Measurements from ENCODE around the gene INTS11. TPM values are rescaled to one million over a fixed set of nuclear protein-coding genes. Genes with fewer than 3 reads are reported as not detected.

Gene INTS11
- total RNA-seq, 1 donor from 2014 or later = 94.2 TPM

- Histone ChIP-seq H3K27me3 (ENCODE audit: control insufficient read depth, insufficient read depth, low read length) (no peaks in the 10 kb centered on the region), H3K4me3 (ENCODE audit: low read depth, low read length) (no peak overlapping the region), H3K36me3 (ENCODE audit: control insufficient read depth, insufficient read depth, low read length) (peaks cover 4% of the 10 kb centered on the region)
- TF ChIP-seq CTCF (IDR thresholded peaks at IDR 0.05; ENCODE audit: insufficient read depth, low read length, poor library complexity, severe bottlenecking) = no peak
- no peak for DNase-seq (ENCODE audit: low read depth)
These were observed 10.2 kb downstream of the INTS11 start for GRCh38 chr1:1314237-1314586.

- DNase-seq (ENCODE audit: low read depth) = no peak
- no peaks in the 10 kb centered on the region for H3K27me3 ChIP-seq (ENCODE audit: control insufficient read depth, insufficient read depth, low read length)
- TF ChIP-seq CTCF (IDR thresholded peaks at IDR 0.05; ENCODE audit: insufficient read depth, low read length, poor library complexity, severe bottlenecking) = no peak
- H3K36me3 ChIP-seq (ENCODE audit: control insufficient read depth, insufficient read depth, low read length) = peaks cover 4% of the 10 kb centered on the region
- H3K4me3 ChIP-seq (ENCODE audit: low read depth, low read length) = no peak overlapping the region
These were observed 10.8 kb downstream of the INTS11 start for GRCh38 chr1:1313500-1314236.

- DNase-seq (ENCODE audit: low read depth) = no peak
- Histone ChIP-seq H3K36me3 (ENCODE audit: control insufficient read depth, insufficient read depth, low read length) (peaks cover 4% of the 10 kb centered on the region), H3K27me3 (ENCODE audit: control insufficient read depth, insufficient read depth, low read length) (no peaks in the 10 kb centered on the region), H3K4me3 (ENCODE audit: low read depth, low read length) (no peak overlapping the region)
- TF ChIP-seq CTCF (IDR thresholded peaks at IDR 0.05; ENCODE audit: insufficient read depth, low read length, poor library complexity, severe bottlenecking) = no peak
These were observed 11.8 kb downstream of the INTS11 start for GRCh38 chr1:1312450-1313314.

- Histone ChIP-seq H3K4me3 (ENCODE audit: low read depth, low read length) (no peak overlapping the region), H3K36me3 (ENCODE audit: control insufficient read depth, insufficient read depth, low read length) (peaks cover 4% of the 10 kb centered on the region), H3K27me3 (ENCODE audit: control insufficient read depth, insufficient read depth, low read length) (no peaks in the 10 kb centered on the region)
- TF ChIP-seq CTCF (IDR thresholded peaks at IDR 0.05; ENCODE audit: insufficient read depth, low read length, poor library complexity, severe bottlenecking) = no peak
- DNase-seq (ENCODE audit: low read depth) = no peak
These were observed 13.1 kb downstream of the INTS11 start for GRCh38 chr1:1311107-1312104.

- no peak for DNase-seq (ENCODE audit: low read depth)
- H3K27me3 ChIP-seq (ENCODE audit: control insufficient read depth, insufficient read depth, low read length) = no peaks in the 10 kb centered on the region
- H3K4me3 ChIP-seq (ENCODE audit: low read depth, low read length) = no peak overlapping the region
- TF ChIP-seq CTCF (IDR thresholded peaks at IDR 0.05; ENCODE audit: insufficient read depth, low read length, poor library complexity, severe bottlenecking) = no peak
- H3K36me3 ChIP-seq (ENCODE audit: control insufficient read depth, insufficient read depth, low read length) = peaks cover 4% of the 10 kb centered on the region
These were observed 13.9 kb downstream of the INTS11 start for GRCh38 chr1:1310476-1311053.
